Tibial nerve (tissue), 4 donors: ENCODE results near the gene EFR3B.

Source experiments
- CTCF ChIP-seq, 5 experiments: fragments of 200-600 bp in 3 of 5; fragments of 450-650 bp in 2 of 5; sonication (generic) in 3 of 5; IDR thresholded peaks; one replicate each; pipeline ENCODE4 v1.5.1; 2016 to 2019; ENCODE audit warnings: antibody characterized with exemption in 5 of 5, mild to moderate bottlenecking in 3 of 5, moderate library complexity in 2 of 5
- EP300 ChIP-seq, 2 donors: sonication (generic); formaldehyde crosslinking; IDR thresholded peaks; one replicate each; pipeline ENCODE4 v1.6.1; 2017; ENCODE audit warnings: antibody characterized with exemption in 2 of 2, mild to moderate bottlenecking in 1 of 2

- no peak for TF ChIP-seq EP300 (IDR thresholded peaks at IDR 0.05)
- TF ChIP-seq CTCF (IDR thresholded peaks at IDR 0.05) = peak in 3 of 5 experiments; percentile 28 to 31 (median 29)
Measured at GRCh38 chr2:25041307-25041927, 459 bp upstream of the EFR3B start.
